Activated B cell treated with CpG ODN at 0.5 μM for 24 hours (primary cell): ENCODE measurements around the gene ZNF574. TPM values are rescaled to one million over a fixed set of nuclear protein-coding genes. Genes with fewer than 3 reads are reported as not detected.

Experiments used
- ATAC-seq: fragments of 200-7000 bp; cut with Tn5 transposase; one replicate; pipeline ENCODE4 v1.10.0; 2021; ENCODE audit warnings: low read depth, mild to moderate bottlenecking, moderate library complexity
- CTCF ChIA-PET: fragments of 350-600 bp; sonication (Branson Sonifier 250); formaldehyde crosslinking; loops from one replicate; lab custom pipeline; 2021; ENCODE audit warnings: antibody characterized with exemption; lab: Charles Lee
- POLR2A ChIA-PET: fragments of 350-600 bp; sonication (Branson Sonifier 250); formaldehyde crosslinking; loops from one replicate; lab custom pipeline; 2021; ENCODE audit warnings: antibody characterized with exemption; lab: Charles Lee
- DNase-seq: peaks from one replicate; pipeline ENCODE4 v3.0.0; 2022
- H3K27ac Mint-ChIP-seq: one replicate; pipeline ENCODE4 v1.8.0; 2020; ENCODE audit warnings: mixed read lengths
- H3K27me3 Mint-ChIP-seq: one replicate; pipeline ENCODE4 v1.8.0; 2021; ENCODE audit warnings: mixed read lengths
- H3K36me3 Mint-ChIP-seq: one replicate; pipeline ENCODE4 v1.8.0; 2021; ENCODE audit warnings: low read depth, mixed read lengths
- H3K4me1 Mint-ChIP-seq: one replicate; pipeline ENCODE4 v1.8.0; 2021; ENCODE audit warnings: mixed read lengths
- H3K4me3 Mint-ChIP-seq: one replicate; pipeline ENCODE4 v1.8.0; 2020; ENCODE audit warnings: mild to moderate bottlenecking, mixed read lengths
- H3K9me3 Mint-ChIP-seq: one replicate; pipeline ENCODE4 v1.8.0; 2020; ENCODE audit warnings: mixed read lengths
- CTCF ChIP-seq: fragments of 200-600 bp; IDR thresholded peaks from one replicate; pipeline ENCODE4 v1.8.0; 2022; ENCODE audit warnings: antibody characterized with exemption, mild to moderate bottlenecking
- intact Hi-C: fragments of 100-400 bp; cut with micrococcal nuclease; formaldehyde crosslinking; loops from one replicate; pipeline ENCODE4 v1.15.1; 2024
- total RNA-seq: library from RNA; stranded (reverse); gene quantifications from 2 replicates; pipeline ENCODE4 v1.2.3, GENCODE V29; 2022

ZNF574 gene
- total RNA-seq, 1 donor from 2014 or later: 29.6 TPM

- Mint-ChIP-seq H3K4me3 (peak overlapping the region; percentile 83), H3K9me3 (no peaks in the 10 kb centered on the region), H3K27me3 (no peaks in the 10 kb centered on the region), H3K27ac (peak overlapping the region; percentile 96), H3K36me3 (peaks cover 94% of the 10 kb centered on the region), H3K4me1 (peaks cover 95% of the 10 kb centered on the region)
- ChIA-PET POLR2A (interaction anchor here (0.8 to 24.6 kb wide), 25 partner anchors 10 to 583 kb away, joined by 3 to 1230 read pairs (median 7); partner anchors contain the start of genes GSK3A, PAFAH1B3, POU2F2 and PRR19), CTCF (interaction anchor here (1.0 to 13.4 kb wide), 7 partner anchors 9 to 286 kb away, joined by 3 to 426 read pairs (median 5); partner anchors contain the start of gene POU2F2)
- peak; percentile 81 for ATAC-seq
- DNase-seq: peak; percentile 64
- intact Hi-C loops: loop anchor here (1.0 to 5.0 kb wide), 4 partner anchors 8 to 128 kb away; partner anchors contain the start of gene GSK3A
- no peak for TF ChIP-seq CTCF
Measured at GRCh38 chr19:42114412-42114811, 38.4 kb downstream of the ZNF574 start.

GRCh38 chr19:42115219-42115618, 39.3 kb downstream of the ZNF574 start:
- ChIA-PET POLR2A (interaction anchor here (0.6 to 24.6 kb wide), 16 partner anchors 12 to 308 kb away, joined by 3 to 1230 read pairs (median 8); partner anchors contain the start of genes GSK3A, PAFAH1B3, POU2F2 and PRR19), CTCF (interaction anchor here (13.4 kb wide), 1 partner anchor 15 kb away, joined by 426 read pairs; the partner anchor contains the start of gene POU2F2)
- Mint-ChIP-seq H3K27me3 (no peaks in the 10 kb centered on the region), H3K4me3 (peak overlapping the region; percentile 46), H3K4me1 (peaks cover 97% of the 10 kb centered on the region), H3K27ac (peak overlapping the region; percentile 96), H3K36me3 (peaks cover 94% of the 10 kb centered on the region), H3K9me3 (no peaks in the 10 kb centered on the region)
- intact Hi-C loops: loop anchor here (2.0 kb wide), 1 partner anchor 128 kb away; the partner anchor contains the start of gene GSK3A
- DNase-seq: no peak
- no peak for ATAC-seq
- TF ChIP-seq CTCF: no peak

- ChIA-PET POLR2A (interaction anchor here (0.7 to 24.6 kb wide), 10 partner anchors 12 to 308 kb away, joined by 3 to 1230 read pairs (median 8); partner anchors contain the start of genes PAFAH1B3, POU2F2 and PRR19), CTCF (interaction anchor here (13.4 kb wide), 1 partner anchor 14 kb away, joined by 426 read pairs; the partner anchor contains the start of gene POU2F2)
- H3K4me3 Mint-ChIP-seq: peak overlapping the region; percentile 46
- H3K27ac Mint-ChIP-seq: peak overlapping the region; percentile 96
- no peaks in the 10 kb centered on the region for H3K9me3 Mint-ChIP-seq
- TF ChIP-seq CTCF: no peak
- H3K4me1 Mint-ChIP-seq: peaks cover 97% of the 10 kb centered on the region
- intact Hi-C loops: loop anchor here (2.0 kb wide), 1 partner anchor 127 kb away; the partner anchor contains the start of gene GSK3A
- DNase-seq (no peak), ATAC-seq (peak; percentile 6)
- peaks cover 94% of the 10 kb centered on the region for H3K36me3 Mint-ChIP-seq
- H3K27me3 Mint-ChIP-seq: no peaks in the 10 kb centered on the region
Measured at GRCh38 chr19:42115705-42116104, 39.7 kb downstream of the ZNF574 start.

- Mint-ChIP-seq H3K4me1 (peaks cover 97% of the 10 kb centered on the region), H3K4me3 (peak overlapping the region; percentile 46), H3K9me3 (no peaks in the 10 kb centered on the region), H3K36me3 (peaks cover 94% of the 10 kb centered on the region), H3K27ac (peak overlapping the region; percentile 96), H3K27me3 (no peaks in the 10 kb centered on the region)
- intact Hi-C loops: no loop called here
- ChIA-PET POLR2A (interaction anchor here (0.5 to 24.6 kb wide), 4 partner anchors 11 to 142 kb away, joined by 3 to 1230 read pairs (median 10); partner anchors contain the start of gene POU2F2), CTCF (interaction anchor here (13.4 kb wide), 1 partner anchor 13 kb away, joined by 426 read pairs; the partner anchor contains the start of gene POU2F2)
- ATAC-seq (no peak), DNase-seq (no peak)
- TF ChIP-seq CTCF: no peak
Measured at GRCh38 chr19:42116308-42117075, 40.5 kb downstream of the ZNF574 start.
